Stimulated activated CD8-positive, alpha-beta memory T cell treated with anti-CD3 and anti-CD28 coated beads, Interleukin-12 subunit alpha, Interleukin-12 subunit beta, amount 100 ng/mL, for 24 hours (primary cell): ENCODE results near the gene TEX22.

ENCODE experiments used
- DNase-seq: peaks from one replicate; pipeline ENCODE4 v3.0.0-alpha.2; 2020; ENCODE audit errors: extremely low read depth

TEX22 gene

GRCh38 chr14:105439710-105440553, 41.6 kb downstream of the TEX22 start:
- no peak for DNase-seq

- no peak for DNase-seq
Observed at GRCh38 chr14:105440554-105440900, 42.2 kb downstream of the TEX22 start.

- no peak for DNase-seq
Observed at GRCh38 chr14:105440992-105441391, 42.7 kb downstream of the TEX22 start.

GRCh38 chr14:105442125-105442524, 43.8 kb downstream of the TEX22 start:
- DNase-seq, result no peak

- DNase-seq, result no peak
Observed at GRCh38 chr14:105442834-105443233, 44.5 kb downstream of the TEX22 start.

GRCh38 chr14:105444859-105445258, 46.5 kb downstream of the TEX22 start:
- no peak for DNase-seq

GRCh38 chr14:105445290-105445689, 47.0 kb downstream of the TEX22 start:
- DNase-seq, result no peak

- no peak for DNase-seq
Observed at GRCh38 chr14:105445901-105446845, 47.8 kb downstream of the TEX22 start.

GRCh38 chr14:105446971-105447370, 48.6 kb downstream of the TEX22 start:
- DNase-seq, result no peak

GRCh38 chr14:105447651-105448640, 49.6 kb downstream of the TEX22 start:
- no peak for DNase-seq

- peak; percentile 16 for DNase-seq
Observed at GRCh38 chr14:105448706-105449111, 50.4 kb downstream of the TEX22 start.

GRCh38 chr14:105449276-105450122, 51.2 kb downstream of the TEX22 start:
- DNase-seq, result no peak

GRCh38 chr14:105450123-105450505, 51.8 kb downstream of the TEX22 start:
- DNase-seq, result no peak

- no peak for DNase-seq
Observed at GRCh38 chr14:105450864-105451720, 52.8 kb downstream of the TEX22 start.

- no peak for DNase-seq
Observed at GRCh38 chr14:105452963-105453362, 54.6 kb downstream of the TEX22 start.

GRCh38 chr14:105453847-105454246, 55.5 kb downstream of the TEX22 start:
- DNase-seq, result no peak

GRCh38 chr14:105455086-105455640, 56.8 kb downstream of the TEX22 start:
- no peak for DNase-seq

- no peak for DNase-seq
Observed at GRCh38 chr14:105455766-105456660, 57.7 kb downstream of the TEX22 start.
